HG03135 (cell line): ENCODE data around the gene TMEM50A.
"Not testable (repeated sequence)": the region's sequence is repeated elsewhere in the genome, so short reads cannot be mapped to it uniquely, and the experiment has no call there.

ENCODE experiments used
- ATAC-seq: cut with Tn5 transposase; IDR thresholded peaks from one replicate; pipeline ENCODE4 v1.9.1; 2021; ENCODE audit warnings: mild to moderate bottlenecking, moderate library complexity; ENCODE audit not compliant: unreplicated experiment

Gene TMEM50A

DNA sequence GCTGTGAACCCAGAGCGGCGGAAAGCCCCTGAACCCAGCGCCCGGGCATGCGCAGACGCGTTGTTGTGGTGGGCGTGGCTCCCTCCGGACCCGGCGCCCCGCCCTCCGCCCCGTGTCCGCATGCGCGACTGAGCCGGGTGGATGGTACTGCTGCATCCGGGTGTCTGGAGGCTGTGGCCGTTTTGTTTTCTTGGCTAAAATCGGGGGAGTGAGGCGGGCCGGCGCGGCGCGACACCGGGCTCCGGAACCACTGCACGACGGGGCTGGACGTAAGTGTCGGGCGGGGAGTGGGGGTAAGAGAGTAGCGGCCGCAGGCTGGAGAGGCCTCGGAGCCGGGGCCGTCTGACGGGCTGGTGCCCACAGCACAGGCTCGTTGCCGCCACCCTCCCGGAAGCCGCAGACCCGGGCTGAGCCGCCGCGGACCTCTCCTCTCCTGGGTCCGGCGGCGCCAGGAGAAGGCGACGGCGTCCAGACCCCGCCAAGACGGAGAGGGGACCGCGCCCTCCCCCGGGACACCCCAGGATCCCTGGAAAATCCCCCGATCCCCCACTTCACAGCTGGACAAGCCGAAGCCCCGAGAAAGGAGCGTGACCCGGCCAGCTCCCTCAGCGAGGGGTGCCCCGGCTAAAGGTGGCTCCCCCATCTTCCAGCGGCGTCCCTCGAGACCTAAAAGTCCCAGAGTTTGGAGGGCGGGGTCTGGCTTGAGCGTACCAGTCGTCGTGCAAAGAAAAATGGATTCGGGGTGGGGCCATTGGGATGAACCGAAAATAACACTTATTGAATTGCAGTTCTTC, at the start of gene TMEM50A:
Gene TMEM50A, plus strand, starts transcription at position 147 of the 794 bp plus-strand sequence. CDS start 2,153 bp downstream, outside the sequence.
- ATAC-seq, result peak; percentile 63

DNA sequence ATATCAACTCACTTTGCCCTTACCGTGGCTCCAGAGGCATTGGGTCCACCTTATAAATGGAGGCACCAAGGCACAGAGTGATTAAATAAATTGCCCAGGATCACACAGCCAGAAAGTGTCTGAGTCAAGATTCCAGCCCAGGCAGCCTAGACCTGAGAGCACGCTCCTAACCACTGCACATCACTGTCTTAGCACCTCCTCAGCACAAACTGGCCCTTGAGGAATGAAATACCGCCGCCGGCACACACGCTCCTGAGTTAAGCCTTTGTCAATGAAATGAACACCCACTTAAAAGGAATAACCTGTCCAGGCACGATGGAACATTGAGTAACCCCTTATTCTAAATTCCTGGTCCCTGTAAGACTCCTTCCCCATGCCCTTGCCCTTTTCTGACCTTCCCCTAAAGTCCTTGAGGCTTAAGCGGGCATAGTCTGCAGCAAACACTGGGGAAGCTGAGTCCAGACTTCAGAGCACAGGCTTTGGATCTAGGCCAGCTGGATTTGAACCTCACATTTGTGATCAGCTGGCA, 49.5 kb upstream of the TMEM50A start:
- not testable (repeated sequence) for ATAC-seq

DNA sequence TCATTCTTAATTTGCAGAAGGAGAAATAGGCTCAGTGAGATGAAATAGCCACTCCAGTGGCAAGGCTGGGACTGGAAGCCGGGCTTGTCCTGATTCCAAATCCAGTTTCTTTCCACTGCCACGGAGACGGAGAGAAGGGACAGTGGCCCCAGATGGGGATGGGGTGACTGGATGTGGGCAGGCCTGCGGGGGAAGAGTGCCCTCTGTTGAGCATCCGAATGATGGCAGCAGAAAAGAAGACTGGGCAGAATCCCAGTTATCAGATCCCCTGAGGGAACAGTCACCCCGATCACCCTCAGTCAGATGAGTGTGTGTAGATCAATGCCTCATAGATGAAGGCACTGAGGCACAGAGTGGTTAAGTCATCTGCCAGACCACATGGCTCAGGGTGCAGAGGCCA, 48.1 kb upstream of the TMEM50A start:
- ATAC-seq, result not testable (repeated sequence)

DNA sequence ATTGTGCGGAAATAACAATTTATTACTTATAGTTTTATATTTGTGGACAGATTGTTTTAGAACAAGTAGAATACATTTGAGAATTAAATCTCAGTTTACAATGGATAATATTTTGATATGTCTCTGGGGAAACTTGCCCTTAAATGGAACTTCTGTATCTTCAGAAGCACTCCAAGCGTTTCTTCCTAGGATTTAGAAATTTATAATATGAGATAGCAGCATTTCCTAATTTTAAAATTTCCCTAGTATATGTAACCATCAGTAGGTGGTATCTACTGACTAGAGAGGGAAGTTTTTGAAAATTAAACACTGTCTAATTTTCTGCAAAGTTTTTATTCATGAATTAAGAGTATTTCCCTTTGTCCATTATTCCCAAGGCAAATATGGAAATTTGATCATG, 44.7 kb upstream of the TMEM50A start:
- not testable (repeated sequence) for ATAC-seq

DNA sequence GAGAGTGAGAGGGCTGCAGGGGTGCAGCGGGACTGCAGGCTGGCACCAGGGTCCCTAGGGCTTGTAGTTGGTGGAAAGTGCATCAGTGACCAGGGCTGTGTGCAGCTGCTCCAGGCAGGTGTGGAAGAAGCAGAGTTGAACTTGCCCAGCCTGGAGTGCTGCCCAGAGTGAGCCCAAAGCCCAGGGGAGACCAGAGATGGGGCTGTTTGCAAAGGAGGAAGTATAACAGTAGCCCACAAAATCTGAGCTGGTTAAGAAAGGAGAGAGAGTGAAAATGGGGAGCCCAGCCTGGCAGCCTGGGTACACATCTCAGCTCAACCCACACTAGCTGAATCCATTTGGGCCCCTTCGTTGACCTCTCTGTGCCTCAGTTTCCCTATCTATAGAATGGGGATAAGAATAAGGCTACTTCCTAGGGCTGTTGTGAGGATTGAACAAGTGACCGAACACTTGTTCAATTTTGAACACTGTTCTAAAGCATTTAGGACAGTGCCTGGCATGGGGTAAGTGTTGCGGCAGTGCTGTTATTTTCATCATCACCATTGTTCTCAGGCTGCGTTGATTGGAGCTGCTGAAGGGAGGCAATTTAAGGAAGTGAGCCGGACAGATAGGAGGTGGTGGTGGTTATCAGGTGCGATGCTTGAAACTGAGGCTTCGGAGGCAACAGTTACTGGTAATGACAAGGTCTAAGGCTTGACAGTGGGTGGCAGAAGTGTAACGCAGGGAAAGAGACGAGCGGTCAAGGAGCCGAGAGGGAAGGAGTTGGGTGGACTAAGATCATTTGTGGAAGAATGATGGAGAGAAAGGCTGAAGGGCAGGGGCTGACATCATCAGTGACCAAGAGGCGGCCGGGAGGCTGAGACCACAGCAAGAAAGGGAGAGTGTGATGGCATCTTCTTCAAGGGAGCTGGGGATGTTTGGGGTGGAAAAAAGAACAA, 43.0 kb upstream of the TMEM50A start:
- ATAC-seq, result not testable (repeated sequence)

DNA sequence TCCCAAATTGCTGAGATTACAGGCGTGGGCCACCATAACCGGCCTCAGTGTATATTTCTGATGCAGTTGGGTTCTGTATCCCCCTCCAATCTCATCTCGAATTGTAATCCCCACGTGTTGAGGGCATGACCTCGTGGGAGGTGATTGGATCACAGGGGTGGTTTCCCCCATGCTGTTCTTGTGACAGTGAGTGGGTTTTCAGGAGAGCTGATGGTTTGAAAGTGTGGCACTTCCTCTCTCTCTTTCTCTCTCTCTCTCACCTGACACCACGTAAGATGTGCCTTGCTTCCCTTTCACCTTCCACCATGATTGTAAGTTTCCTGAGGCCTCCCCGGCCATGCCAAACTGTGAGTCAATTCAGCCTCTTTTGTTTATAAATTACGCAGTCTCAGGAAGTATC, 41.6 kb upstream of the TMEM50A start:
- ATAC-seq, result not testable (repeated sequence)

DNA sequence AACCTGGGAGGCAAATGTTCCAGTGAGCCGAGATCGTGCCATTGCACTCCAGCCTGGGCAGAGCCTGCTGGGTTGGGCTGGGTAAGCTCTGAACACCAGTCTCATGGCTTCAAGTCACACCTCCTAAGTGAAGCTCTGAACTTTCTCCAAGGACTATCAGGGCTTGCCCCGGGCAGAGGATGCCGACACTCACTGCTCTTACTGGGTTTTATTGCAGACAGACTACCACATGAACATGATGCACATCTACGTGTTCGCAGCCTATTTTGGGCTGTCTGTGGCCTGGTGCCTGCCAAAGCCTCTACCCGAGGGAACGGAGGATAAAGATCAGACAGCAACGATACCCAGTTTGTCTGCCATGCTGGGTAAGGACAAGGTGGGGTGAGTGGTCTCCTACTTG, 37.4 kb upstream of the TMEM50A start:
- not testable (repeated sequence) for ATAC-seq

DNA sequence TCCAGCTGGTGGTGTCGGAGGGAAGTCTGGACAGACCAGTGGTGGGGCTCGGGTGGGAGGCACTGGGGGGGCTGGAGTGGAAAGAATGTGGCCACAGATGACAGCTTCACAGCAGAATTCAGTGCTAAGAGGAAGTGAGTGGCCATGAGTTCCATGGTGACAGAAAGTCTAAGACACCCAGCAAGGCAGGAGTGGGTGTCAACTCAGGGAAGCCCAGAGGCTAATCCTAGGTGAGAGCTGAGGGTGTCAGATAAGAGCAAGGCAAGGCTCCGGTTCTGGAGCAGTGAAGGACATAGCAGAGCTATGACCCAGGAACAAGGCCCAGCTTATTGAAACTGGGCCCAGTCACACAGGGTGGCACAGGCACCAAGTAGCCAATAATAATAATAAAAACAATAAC, 35.8 kb upstream of the TMEM50A start:
- ATAC-seq, result not testable (repeated sequence)

DNA sequence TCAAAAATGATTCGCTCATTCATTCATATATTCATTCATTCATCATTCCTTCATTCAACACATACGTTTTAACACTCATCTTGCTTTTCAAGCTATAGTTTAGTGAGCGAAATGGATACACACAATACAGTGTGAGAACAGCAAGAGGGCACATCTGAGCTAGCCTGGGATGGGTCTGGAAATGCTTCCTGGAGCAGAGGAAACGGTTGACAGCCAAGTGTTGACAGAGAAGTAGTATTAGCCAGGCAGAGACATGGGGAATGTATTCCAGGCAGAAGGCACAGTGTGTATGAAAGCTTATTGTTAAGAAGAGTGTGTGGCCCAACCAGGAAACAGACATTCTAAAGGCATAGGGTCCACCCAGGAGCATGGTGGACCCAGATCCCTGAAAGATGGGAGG, 33.2 kb upstream of the TMEM50A start:
- ATAC-seq, result not testable (repeated sequence)

DNA sequence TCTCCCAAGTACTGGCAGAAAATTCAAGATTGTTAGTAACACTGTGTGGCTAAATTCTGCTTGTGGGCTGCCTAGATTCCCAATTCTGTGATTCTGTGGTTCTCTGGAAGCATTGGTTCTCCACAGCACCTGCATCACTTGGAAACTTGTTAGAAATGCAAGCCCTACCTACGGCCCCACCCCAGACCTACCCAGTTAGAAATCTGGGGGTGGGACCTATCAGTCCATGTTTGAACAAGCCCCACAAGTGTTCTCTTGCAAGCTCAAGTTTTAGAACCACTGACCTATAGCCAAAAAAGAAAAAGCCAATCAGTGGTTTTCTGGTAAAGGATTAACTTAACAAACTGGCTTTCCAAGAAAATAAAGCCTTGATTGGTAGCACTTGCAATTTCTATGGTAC, 30.0 kb upstream of the TMEM50A start:
- ATAC-seq, result not testable (repeated sequence)

DNA sequence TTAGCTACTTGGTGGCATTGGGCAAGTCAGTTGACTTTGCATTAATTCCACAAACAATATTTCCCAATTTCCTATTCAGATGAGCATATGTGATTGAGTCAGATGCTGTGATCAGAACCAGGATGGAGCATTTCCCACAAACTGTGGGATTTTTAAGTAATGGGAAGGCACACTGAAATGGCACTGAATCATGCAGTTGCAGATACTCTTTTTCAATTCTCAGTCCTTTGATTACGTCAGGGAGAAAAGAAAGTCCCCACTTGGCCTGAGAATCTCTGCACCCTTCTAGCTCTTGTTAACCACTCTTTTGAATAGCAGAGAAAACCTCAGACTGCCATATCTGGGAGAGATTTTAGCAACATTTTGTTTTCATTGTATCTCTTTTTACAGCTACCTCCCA, 29.0 kb upstream of the TMEM50A start:
- ATAC-seq, result not testable (repeated sequence)

DNA sequence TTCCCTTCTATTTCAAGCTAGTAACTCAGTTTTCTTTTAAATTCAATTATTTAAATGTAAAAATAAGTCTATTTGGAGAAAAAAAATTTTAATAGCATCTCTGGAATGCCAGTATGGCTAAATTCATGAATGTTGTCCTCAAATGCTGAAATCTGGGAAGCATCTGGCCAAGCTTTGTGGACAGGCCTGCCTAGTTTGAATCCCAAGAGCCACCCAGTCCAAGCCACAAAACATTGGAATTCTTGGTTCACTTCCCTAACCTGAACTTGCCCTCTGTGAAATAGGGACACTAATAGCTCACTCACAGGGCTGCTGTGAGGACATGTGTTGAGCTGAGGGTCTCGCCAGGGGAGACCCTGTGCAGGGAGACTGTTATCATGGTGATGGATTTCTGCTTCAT, 28.6 kb upstream of the TMEM50A start:
- not testable (repeated sequence) for ATAC-seq

DNA sequence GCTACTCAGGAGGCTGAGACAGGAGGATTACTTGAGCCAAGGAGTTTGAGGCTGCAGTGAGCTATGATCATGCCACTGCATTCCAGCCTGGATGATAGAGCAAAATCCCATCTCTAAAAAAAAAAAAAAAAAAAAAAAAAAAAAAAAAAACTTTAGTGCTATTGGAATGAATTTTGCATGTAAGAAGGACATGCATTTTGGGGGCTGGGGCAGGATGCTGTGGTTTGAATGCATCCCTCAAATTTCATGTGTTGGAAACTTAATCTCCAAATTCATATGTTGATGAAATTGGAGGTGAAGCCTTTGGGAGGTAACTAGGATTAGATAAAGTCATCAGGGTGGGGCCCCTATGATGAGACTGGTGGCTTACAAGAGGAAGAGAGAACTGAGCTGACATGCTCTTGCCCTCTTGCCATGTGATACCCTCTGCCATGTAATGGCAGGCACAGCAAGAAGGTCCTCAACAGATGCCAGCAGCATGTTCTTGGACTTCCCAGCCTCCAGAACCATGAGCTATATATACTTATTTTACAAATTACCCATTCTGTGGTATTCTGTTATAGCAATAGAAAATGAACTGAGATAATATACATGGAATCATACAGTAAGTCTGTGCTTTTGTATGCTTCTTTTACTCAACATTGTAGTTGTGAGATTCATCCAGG, 25.2 kb upstream of the TMEM50A start:
- not testable (repeated sequence) for ATAC-seq

DNA sequence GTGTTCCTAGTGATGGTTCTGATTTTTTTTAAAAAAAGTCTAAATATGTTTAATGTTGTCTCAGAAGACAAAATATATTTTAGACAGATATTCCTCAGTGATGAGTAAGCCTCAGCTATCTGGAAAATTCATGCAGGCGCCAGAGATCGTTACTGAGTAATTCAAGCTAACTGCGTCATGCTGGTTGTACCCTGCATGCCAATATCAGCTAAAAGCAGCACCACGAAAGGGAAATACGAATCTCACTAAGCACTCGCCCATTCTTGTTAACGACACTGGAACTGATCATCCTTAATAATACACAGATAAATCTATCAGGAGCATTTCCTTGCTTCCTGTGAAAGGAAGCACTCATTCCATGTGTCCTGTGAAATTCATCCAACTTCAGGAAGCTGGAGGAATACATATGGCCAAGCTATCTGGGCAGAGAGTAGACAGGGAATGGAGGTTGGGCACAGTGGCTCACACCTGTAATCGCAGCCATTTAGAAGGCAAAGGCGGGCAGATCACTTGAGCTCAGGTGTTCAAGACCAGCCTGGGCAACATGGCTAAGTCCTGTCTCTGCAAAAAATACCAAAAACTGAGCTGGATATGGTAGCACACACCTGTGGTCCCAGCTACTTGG, 17.7 kb upstream of the TMEM50A start:
- not testable (repeated sequence) for ATAC-seq

DNA sequence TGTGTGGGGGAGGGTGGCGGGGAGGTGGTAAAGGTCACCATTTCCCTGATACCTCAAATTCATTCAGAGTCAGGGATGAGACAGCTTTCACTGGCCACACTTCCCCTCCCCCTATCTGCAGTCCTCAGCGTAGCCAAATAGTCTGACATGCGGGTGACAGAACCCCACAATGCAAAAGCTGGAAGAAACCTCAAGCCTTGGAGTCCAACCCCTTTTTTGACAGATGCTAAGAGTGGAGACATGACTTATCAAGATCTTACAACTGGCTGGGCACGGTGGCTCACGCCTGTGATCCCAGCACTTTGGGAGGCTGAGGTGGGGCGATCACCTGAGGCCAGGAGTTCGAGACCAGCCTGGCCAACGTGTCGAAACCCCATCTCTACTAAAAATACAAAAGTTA, 16.0 kb upstream of the TMEM50A start:
- not testable (repeated sequence) for ATAC-seq

DNA sequence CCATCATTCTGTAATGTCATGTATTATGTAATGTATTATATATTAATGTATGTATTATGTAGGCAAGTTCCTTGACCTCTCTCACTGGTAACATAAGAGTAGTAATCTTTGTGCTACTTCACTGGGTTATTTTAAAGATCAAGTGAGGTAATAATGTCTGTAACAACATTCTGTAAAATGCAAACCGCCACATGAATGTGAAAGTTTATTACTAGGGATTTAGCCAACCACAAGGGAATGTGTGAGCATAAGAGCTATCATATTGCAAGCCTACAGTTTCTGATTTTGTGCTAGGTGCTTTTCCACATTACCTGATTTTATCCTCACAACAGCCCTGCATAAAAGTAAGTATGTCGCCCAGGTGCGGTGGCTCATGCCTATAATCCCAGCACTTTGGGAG, 13.7 kb upstream of the TMEM50A start:
- ATAC-seq, result not testable (repeated sequence)

DNA sequence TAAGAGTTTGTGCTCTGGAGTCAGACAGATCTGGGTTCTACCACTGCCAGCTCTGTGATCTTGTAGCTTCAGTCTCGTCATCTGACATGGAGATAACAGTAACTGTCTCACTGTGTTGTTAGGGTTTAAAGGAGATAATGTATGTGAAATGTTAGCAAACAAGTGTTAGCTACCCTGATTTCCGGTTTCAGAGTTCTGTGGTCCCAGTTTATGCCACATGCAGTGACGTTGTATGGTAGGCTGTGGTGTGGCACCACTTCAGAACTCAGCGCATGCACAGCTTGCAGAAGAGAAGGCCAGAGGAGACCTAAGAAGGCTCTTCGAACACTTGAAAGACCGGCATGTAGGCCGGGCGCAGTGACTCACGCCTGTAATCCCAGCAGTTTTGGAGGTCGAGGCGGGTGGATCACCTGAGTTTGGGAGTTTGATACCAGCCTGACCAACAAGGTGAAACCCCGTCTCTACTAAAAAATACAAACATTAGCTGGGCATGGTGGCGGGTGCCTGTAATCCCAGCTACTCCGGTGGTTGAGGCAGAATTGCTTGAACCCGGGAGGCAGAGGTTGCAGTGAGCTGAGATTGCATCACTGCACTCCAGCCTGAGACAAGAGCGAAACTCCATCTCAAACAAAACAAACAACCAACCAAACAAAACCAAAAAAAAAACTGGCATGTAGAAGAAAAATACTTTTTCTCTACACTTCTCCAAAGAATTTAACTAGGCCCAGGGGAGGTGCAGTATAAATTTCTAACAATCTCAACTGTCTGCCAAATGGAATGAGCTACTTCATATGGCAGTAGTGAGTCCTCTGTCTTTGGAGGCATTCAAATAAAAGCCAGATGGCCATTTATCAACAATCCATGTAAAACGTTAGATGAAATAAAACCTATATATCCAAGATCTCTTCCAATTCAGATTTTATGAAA, 10.0 kb upstream of the TMEM50A start:
- ATAC-seq, result not testable (repeated sequence)

DNA sequence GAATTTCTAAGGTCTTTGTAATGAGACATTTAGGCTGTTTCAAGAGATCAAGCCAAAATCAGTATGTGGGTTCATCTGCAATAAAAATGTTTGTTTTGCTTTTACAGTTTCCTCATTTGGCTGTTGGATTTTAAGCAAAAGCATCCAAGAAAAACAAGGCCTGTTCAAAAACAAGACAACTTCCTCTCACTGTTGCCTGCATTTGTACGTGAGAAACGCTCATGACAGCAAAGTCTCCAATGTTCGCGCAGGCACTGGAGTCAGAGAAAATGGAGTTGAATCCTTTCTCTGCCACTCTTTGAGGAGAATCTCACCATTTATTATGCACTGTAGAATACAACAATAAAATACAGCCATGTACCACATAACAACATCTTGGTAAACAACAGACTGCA, 9.3 kb upstream of the TMEM50A start:
- not testable (repeated sequence) for ATAC-seq

DNA sequence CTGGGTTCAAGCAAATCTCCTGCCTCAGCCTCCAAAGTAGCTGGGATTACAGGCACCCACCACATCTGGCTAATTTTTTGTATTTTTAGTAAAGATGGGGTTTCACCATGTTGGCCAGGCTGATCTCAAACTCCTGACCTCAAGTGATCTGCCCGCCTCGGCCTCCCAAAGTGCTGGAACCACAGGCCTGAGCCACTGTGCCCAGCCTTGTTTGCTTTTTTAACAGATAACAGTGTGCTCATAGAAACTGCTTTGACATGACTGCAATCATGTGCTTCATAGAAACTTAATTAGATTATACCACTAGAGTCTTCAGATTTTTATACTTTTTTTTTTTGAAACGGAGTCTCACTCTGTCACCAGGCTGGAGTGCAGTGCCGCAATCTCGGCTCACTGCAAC, 8.8 kb upstream of the TMEM50A start:
- ATAC-seq, result not testable (repeated sequence)
